ENCODE results near the gene PPP2R5A.

GRCh38 chr1:212290608-212291007 is 5.4 kb downstream of the PPP2R5A start:
- TF ChIP-seq CTCF (IDR thresholded peaks at IDR 0.05), result no peak
- TF ChIP-seq EP300 (IDR thresholded peaks at IDR 0.05; ENCODE audit: low read depth), result no peak
- TF ChIP-seq POLR2A (IDR thresholded peaks at IDR 0.05), result no peak
